T-helper 17 cell (primary cell): ENCODE data around the gene STAT3. TPM values are rescaled to one million over a fixed set of nuclear protein-coding genes. Genes with fewer than 3 reads are reported as not detected.
"Not testable (repeated sequence)": the region's sequence is repeated elsewhere in the genome, so short reads cannot be mapped to it uniquely, and the experiment has no call there.

ENCODE experiments used
- ATAC-seq: fragments of 150-1000 bp; cut with Tn5 transposase; 2 replicates; pipeline ENCODE4 v1.10.0; 2021; ENCODE audit warnings: mild to moderate bottlenecking, moderate library complexity
- DNase-seq, 3 donors: peaks; one replicate each; pipeline versions ENCODE4 v3.0.0 to v3.0.0-alpha.2; 2020 to 2021
- H3K9me3 ChIP-seq: one replicate; pipeline ENCODE4 v1.7.0; 2013; ENCODE audit warnings: low read length, mild to moderate bottlenecking; ENCODE audit not compliant: control insufficient read depth, poor library complexity, severe bottlenecking
- H3K27ac Mint-ChIP-seq: one replicate; pipeline ENCODE4 v1.8.0; 2022; ENCODE audit warnings: mild to moderate bottlenecking, moderate library complexity, mixed read lengths
- H3K27me3 Mint-ChIP-seq: one replicate; pipeline ENCODE4 v1.8.0; 2022; ENCODE audit warnings: mixed read lengths
- H3K36me3 Mint-ChIP-seq: one replicate; pipeline ENCODE4 v1.8.0; 2022; ENCODE audit warnings: low read depth, mixed read lengths
- H3K4me1 Mint-ChIP-seq: one replicate; pipeline ENCODE4 v1.8.0; 2022; ENCODE audit warnings: mild to moderate bottlenecking, mixed read lengths
- H3K4me3 Mint-ChIP-seq: one replicate; pipeline ENCODE4 v1.8.0; 2022; ENCODE audit warnings: mild to moderate bottlenecking, moderate library complexity, mixed read lengths
- total RNA-seq, 4 donors: library from RNA in 2 of 4; stranded (reverse) in 2 of 4; gene quantifications; one replicate each; pipeline ENCODE4 v1.2.3 and lab custom pipeline; 2022 to 2026

The STAT3 gene
- total RNA-seq, 2 donors from 2014 or later, result 203 to 221 TPM

- Mint-ChIP-seq H3K27ac (peak overlapping the region; percentile 89), H3K27me3 (no peaks in the 10 kb centered on the region), H3K4me1 (peaks cover 41% of the 10 kb centered on the region), H3K36me3 (peaks cover 4% of the 10 kb centered on the region), H3K4me3 (peak overlapping the region; percentile 43)
- ATAC-seq (no peak), DNase-seq (no peak)
- no peaks in the 10 kb centered on the region for H3K9me3 ChIP-seq
Measured at GRCh38 chr17:42310787-42311215, 77.4 kb downstream of the STAT3 start.

DNA sequence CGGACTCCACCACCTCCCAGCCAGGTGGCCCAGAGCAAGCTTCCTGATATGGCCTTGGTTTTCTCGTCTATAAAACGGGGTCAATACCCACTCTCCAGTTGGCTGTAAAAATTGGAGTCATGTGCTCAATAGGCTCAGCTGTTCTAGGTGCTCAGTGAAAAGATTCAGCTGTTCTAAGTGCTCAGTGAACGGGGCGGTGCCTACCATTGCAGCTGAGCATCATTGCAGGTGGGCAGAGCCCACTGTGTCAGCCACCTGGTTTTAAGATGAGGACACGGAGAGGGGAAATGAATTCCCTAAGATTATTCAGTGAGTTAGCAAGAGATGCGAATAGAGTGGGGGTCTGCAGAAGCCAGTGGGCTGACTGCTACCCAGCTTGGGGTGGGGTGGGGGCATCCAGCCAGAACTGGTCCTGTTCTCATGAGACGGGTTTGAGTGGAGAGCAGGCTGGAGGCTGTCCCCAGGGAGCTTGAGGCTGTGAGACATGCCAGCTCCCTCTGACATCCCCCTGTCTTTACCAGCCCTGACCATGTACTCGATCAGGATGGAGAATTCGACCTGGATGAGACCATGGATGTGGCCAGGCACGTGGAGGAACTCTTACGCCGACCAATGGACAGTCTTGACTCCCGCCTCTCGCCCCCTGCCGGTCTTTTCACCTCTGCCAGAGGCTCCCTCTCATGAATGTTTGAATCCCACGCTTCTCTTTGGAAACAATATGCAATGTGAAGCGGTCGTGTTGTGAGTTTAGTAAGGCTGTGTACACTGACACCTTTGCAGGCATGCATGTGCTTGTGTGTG is 78.1 kb downstream of the STAT3 start:
- H3K27ac Mint-ChIP-seq, result peak overlapping the region; percentile 89
- ATAC-seq, result no peak
- no peaks in the 10 kb centered on the region for H3K9me3 ChIP-seq
- no peaks in the 10 kb centered on the region for H3K27me3 Mint-ChIP-seq
- no peak for DNase-seq
- H3K4me3 Mint-ChIP-seq, result no peak overlapping the region
- H3K36me3 Mint-ChIP-seq, result peaks cover 4% of the 10 kb centered on the region
- H3K4me1 Mint-ChIP-seq, result peaks cover 36% of the 10 kb centered on the region

DNA sequence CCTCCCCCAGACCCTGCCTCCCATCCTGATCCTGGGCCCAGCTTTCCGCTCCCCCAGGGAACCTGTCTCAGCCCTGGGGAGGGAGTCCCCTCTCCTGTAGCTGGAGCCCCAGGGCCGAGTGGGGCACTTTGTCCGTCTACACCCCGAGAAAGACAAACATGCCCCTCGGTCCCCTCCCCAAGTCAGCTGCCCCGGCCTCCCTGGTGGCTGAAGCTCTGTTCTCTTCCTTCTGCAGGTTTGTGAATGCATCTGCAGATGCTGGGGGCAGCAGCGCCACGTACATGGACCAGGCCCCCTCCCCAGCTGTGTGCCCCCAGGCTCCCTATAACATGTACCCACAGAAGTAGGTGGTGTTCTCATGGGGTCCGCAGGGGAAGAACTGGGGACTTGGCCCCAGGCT is 79.1 kb downstream of the STAT3 start:
- Mint-ChIP-seq H3K36me3 (peaks cover 7% of the 10 kb centered on the region), H3K4me3 (peak overlapping the region; percentile 36), H3K27ac (no peak overlapping the region), H3K4me1 (peaks cover 36% of the 10 kb centered on the region), H3K27me3 (no peaks in the 10 kb centered on the region)
- ATAC-seq (no peak), DNase-seq (no peak)
- H3K9me3 ChIP-seq, result no peaks in the 10 kb centered on the region

- no peaks in the 10 kb centered on the region for H3K9me3 ChIP-seq
- DNase-seq, result no peak
- H3K27me3 Mint-ChIP-seq, result no peaks in the 10 kb centered on the region
- peak overlapping the region; percentile 32 for H3K27ac Mint-ChIP-seq
- ATAC-seq, result no peak
- H3K4me3 Mint-ChIP-seq, result no peak overlapping the region
- H3K36me3 Mint-ChIP-seq, result peaks cover 11% of the 10 kb centered on the region
- peaks cover 30% of the 10 kb centered on the region for H3K4me1 Mint-ChIP-seq
Measured at GRCh38 chr17:42308446-42308845, 79.8 kb downstream of the STAT3 start.

GRCh38 chr17:42307362-42307927 is 80.8 kb downstream of the STAT3 start:
- no peaks in the 10 kb centered on the region for H3K9me3 ChIP-seq
- H3K4me3 Mint-ChIP-seq, result no peak overlapping the region

GRCh38 chr17:42306385-42306667 is 81.9 kb downstream of the STAT3 start:
- peaks cover 18% of the 10 kb centered on the region for H3K4me1 Mint-ChIP-seq

More at GRCh38 chr17:42307362-42307927, 80.8 kb downstream of the STAT3 start:
- no peaks in the 10 kb centered on the region for H3K27me3 Mint-ChIP-seq
- peaks cover 14% of the 10 kb centered on the region for H3K36me3 Mint-ChIP-seq
- ATAC-seq (no peak), DNase-seq (no peak)
- H3K4me1 Mint-ChIP-seq, result peaks cover 25% of the 10 kb centered on the region
- peak overlapping the region; percentile 29 for H3K27ac Mint-ChIP-seq

DNA sequence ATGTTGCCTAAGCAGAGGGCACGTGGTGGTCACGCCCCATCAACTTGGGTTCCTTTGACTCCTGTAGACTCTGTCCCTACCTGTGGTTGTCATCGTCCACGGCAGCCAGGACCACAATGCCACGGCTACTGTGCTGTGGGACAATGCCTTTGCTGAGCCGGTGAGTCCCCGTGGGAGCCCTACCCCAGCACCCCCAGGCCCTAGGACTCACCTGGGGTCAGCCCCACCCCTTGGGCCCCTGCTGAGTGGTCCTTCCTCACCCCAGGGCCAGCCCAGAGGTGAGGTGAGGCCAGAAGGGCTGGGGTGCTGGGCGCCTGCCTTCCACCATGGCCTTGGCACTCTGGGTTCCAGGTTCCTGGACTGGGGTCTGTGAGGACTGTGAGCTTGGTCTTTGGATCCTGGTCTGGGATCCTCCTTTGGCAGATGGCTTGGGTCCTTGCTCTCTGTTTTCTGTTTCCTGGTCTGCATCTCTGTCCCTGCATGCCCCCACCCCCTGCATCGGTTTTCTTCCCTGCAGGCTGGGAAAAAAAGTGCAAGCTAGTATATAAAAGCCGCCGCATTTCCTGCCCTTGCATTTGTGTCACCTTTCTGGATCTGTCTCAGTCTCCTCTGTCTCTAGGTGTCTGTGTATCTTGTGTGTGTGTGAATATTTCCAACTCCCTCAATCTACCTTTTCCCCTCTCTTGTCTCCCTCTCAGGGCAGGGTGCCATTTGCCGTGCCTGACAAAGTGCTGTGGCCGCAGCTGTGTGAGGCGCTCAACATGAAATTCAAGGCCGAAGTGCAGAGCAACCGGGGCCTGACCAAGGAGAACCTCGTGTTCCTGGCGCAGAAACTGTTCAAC is 82.5 kb downstream of the STAT3 start:
- no peaks in the 10 kb centered on the region for H3K27me3 Mint-ChIP-seq
- ATAC-seq (peak; percentile 49), DNase-seq (no peak)
- H3K4me3 Mint-ChIP-seq, result peak overlapping the region; percentile 73
- peaks cover 22% of the 10 kb centered on the region for H3K36me3 Mint-ChIP-seq
- no peak overlapping the region for H3K27ac Mint-ChIP-seq
- H3K4me1 Mint-ChIP-seq, result peaks cover 16% of the 10 kb centered on the region
- H3K9me3 ChIP-seq, result no peaks in the 10 kb centered on the region

More at GRCh38 chr17:42306385-42306667, 81.9 kb downstream of the STAT3 start:
- H3K27me3 Mint-ChIP-seq, result no peaks in the 10 kb centered on the region
- no peak for ATAC-seq
- H3K9me3 ChIP-seq, result no peaks in the 10 kb centered on the region
- H3K36me3 Mint-ChIP-seq, result peaks cover 21% of the 10 kb centered on the region
- DNase-seq, result no peak
- peak overlapping the region; percentile 73 for H3K4me3 Mint-ChIP-seq
- no peak overlapping the region for H3K27ac Mint-ChIP-seq

GRCh38 chr17:42305031-42305330 is 83.3 kb downstream of the STAT3 start:
- H3K4me3 Mint-ChIP-seq, DNase-seq, H3K9me3 ChIP-seq, H3K27me3 Mint-ChIP-seq, ATAC-seq: not testable (repeated sequence)
- peaks cover 22% of the 10 kb centered on the region for H3K36me3 Mint-ChIP-seq
- H3K4me1 Mint-ChIP-seq, result peaks cover 13% of the 10 kb centered on the region
- peak overlapping the region; percentile 91 for H3K27ac Mint-ChIP-seq

DNA sequence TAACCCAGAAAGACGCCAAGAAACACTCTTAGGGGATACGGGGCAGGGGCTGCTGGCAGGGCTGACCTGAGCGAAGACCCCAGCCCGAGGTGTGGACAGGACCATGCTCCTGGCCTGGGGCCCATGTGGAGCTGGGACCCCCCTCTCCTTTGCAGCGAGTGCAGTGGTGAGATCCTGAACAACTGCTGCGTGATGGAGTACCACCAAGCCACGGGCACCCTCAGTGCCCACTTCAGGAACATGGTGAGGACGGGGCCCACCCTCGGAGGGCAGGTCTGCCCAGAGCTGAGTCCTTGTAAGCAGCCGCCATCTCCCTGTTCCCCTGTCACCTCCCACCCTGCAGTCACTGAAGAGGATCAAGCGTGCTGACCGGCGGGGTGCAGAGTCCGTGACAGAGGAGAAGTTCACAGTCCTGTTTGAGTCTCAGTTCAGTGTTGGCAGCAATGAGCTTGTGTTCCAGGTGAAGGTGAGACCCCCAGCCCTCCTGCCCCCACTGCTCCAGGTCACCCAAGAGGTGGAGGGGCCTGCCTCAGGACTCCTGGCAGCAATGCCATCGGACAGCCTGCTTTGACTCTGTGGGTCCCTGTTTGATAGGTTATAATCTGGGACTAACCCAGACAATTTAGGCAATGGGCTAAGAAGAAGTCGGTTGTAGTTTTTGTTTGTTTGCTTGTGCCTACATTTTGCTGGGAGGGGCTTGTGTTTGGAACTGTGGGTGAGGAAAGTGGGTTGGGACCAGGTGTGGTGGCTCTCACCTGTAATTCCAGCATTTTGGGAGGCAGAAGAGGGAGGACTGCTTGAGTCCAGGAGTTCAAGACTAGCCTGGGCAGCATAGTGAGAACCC is 83.8 kb downstream of the STAT3 start:
- peaks cover 12% of the 10 kb centered on the region for H3K4me1 Mint-ChIP-seq
- no peaks in the 10 kb centered on the region for H3K27me3 Mint-ChIP-seq
- peak overlapping the region; percentile 91 for H3K27ac Mint-ChIP-seq
- H3K4me3 Mint-ChIP-seq, result no peak overlapping the region
- peaks cover 22% of the 10 kb centered on the region for H3K36me3 Mint-ChIP-seq
- H3K9me3 ChIP-seq, result no peaks in the 10 kb centered on the region
- DNase-seq, result no peak
- no peak for ATAC-seq

GRCh38 chr17:42303694-42304093 is 84.5 kb downstream of the STAT3 start:
- H3K27me3 Mint-ChIP-seq, result no peaks in the 10 kb centered on the region
- H3K36me3 Mint-ChIP-seq, result peaks cover 24% of the 10 kb centered on the region
- peaks cover 12% of the 10 kb centered on the region for H3K4me1 Mint-ChIP-seq
- H3K27ac Mint-ChIP-seq, result peak overlapping the region; percentile 76
- peak overlapping the region; percentile 25 for H3K4me3 Mint-ChIP-seq
- ATAC-seq (no peak), DNase-seq (no peak)
- H3K9me3 ChIP-seq, result no peaks in the 10 kb centered on the region

DNA sequence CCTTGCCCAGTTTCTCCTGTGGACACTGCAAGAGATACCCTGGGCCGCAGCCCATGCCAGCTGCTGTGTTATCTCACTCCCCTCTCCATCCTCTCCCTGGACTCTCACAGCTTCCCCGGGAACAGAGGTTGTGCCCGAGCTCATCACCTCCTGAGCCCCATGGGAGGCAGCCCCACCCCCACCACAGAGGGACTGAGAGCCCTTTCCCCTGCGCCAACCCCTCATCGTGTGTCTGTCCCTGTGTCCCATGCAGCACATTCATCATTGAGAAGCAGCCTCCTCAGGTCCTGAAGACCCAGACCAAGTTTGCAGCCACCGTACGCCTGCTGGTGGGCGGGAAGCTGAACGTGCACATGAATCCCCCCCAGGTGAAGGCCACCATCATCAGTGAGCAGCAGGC is 87.2 kb downstream of the STAT3 start:
- no peak overlapping the region for H3K4me3 Mint-ChIP-seq
- no peaks in the 10 kb centered on the region for H3K9me3 ChIP-seq
- H3K27me3 Mint-ChIP-seq, result no peaks in the 10 kb centered on the region
- peaks cover 23% of the 10 kb centered on the region for H3K36me3 Mint-ChIP-seq
- peaks cover 6% of the 10 kb centered on the region for H3K4me1 Mint-ChIP-seq
- no peak overlapping the region for H3K27ac Mint-ChIP-seq
- no peak for ATAC-seq
- no peak for DNase-seq

GRCh38 chr17:42299913-42300312 is 88.3 kb downstream of the STAT3 start:
- ATAC-seq, DNase-seq, H3K27ac Mint-ChIP-seq, H3K4me1 Mint-ChIP-seq, H3K4me3 Mint-ChIP-seq, H3K27me3 Mint-ChIP-seq, H3K9me3 ChIP-seq: not testable (repeated sequence)
- H3K36me3 Mint-ChIP-seq, result peaks cover 24% of the 10 kb centered on the region

GRCh38 chr17:42299361-42299760 is 88.9 kb downstream of the STAT3 start:
- not testable (repeated sequence) for H3K4me1 Mint-ChIP-seq, H3K27ac Mint-ChIP-seq, H3K9me3 ChIP-seq, H3K27me3 Mint-ChIP-seq, ATAC-seq, H3K4me3 Mint-ChIP-seq, DNase-seq
- peaks cover 21% of the 10 kb centered on the region for H3K36me3 Mint-ChIP-seq
